GM23338 (cell line): ENCODE measurements around the gene ODAD2. TPM values are rescaled to one million over a fixed set of nuclear protein-coding genes. Genes with fewer than 3 reads are reported as not detected.
"Not testable (repeated sequence)": the region's sequence is repeated elsewhere in the genome, so short reads cannot be mapped to it uniquely, and the experiment has no call there.

ENCODE experiments used
- ATAC-seq: fragments of 200-7000 bp; cut with Tn5 transposase; 3 replicates; pipeline ENCODE4 v1.9.1; 2020
- DNase-seq: peaks from one replicate; pipeline ENCODE4 v3.0.0-alpha.2; 2015; ENCODE audit warnings: low spot score
- H2AFZ ChIP-seq: fragments of 200-600 bp; sonication (generic); 2 replicates; pipeline ENCODE4 v1.8.0; 2016; ENCODE audit warnings: antibody characterized with exemption, mild to moderate bottlenecking, moderate library complexity
- H3F3A ChIP-seq: fragments of 200-600 bp; sonication (generic); replicated peaks from 2 replicates; pipeline ENCODE4 v1.8.0; 2017; ENCODE audit warnings: antibody characterized with exemption, mixed run types, low read depth
- H3K27ac ChIP-seq: fragments of 200-600 bp; sonication (generic); 2 replicates; pipeline ENCODE4 v1.6.1; 2016; ENCODE audit warnings: low read depth
- H3K27me3 ChIP-seq: fragments of 200-600 bp; sonication (generic); 2 replicates; pipeline ENCODE4 v1.8.0; 2016; ENCODE audit warnings: mild to moderate bottlenecking, mixed run types, moderate library complexity; ENCODE audit not compliant: insufficient read depth
- H3K36me3 ChIP-seq: fragments of 200-600 bp; sonication (generic); 2 replicates; pipeline ENCODE4 v1.8.0; 2016; ENCODE audit warnings: mild to moderate bottlenecking; ENCODE audit not compliant: insufficient read depth
- H3K4me1 ChIP-seq: fragments of 200-600 bp; sonication (generic); 2 replicates; pipeline ENCODE4 v1.8.0; 2016; ENCODE audit warnings: mild to moderate bottlenecking, moderate library complexity; ENCODE audit not compliant: insufficient read depth
- H3K4me2 ChIP-seq: fragments of 200-600 bp; sonication (generic); 2 replicates; pipeline ENCODE4 v1.7.1; 2017; ENCODE audit warnings: mixed run types
- H3K4me3 ChIP-seq: fragments of 200-600 bp; sonication (generic); 2 replicates; pipeline ENCODE4 v1.6.1; 2016; ENCODE audit warnings: mixed run types
- H3K79me2 ChIP-seq: fragments of 200-600 bp; sonication (generic); replicated peaks from 2 replicates; pipeline ENCODE4 v1.8.0; 2017; ENCODE audit warnings: mild to moderate bottlenecking; ENCODE audit not compliant: insufficient read depth
- H3K9me2 ChIP-seq: fragments of 200-600 bp; sonication (generic); 2 replicates; pipeline ENCODE4 v1.8.0; 2017; ENCODE audit not compliant: insufficient read depth
- H4K20me1 ChIP-seq: fragments of 200-600 bp; sonication (generic); replicated peaks from 2 replicates; pipeline ENCODE4 v1.8.0; 2017; ENCODE audit warnings: mild to moderate bottlenecking; ENCODE audit not compliant: insufficient read depth
- H3K27ac Mint-ChIP-seq: 2 replicates; pipeline ENCODE4 v1.8.0; 2020; ENCODE audit warnings: inconsistent platforms, mild to moderate bottlenecking, moderate library complexity, mixed read lengths
- H3K27me3 Mint-ChIP-seq: 3 replicates; pipeline ENCODE4 v1.8.0; 2022; ENCODE audit warnings: low read depth, mild to moderate bottlenecking, moderate library complexity, mixed read lengths, inconsistent platforms; ENCODE audit not compliant: insufficient read depth, poor library complexity
- H3K36me3 Mint-ChIP-seq: 3 replicates; pipeline ENCODE4 v1.8.0; 2021; ENCODE audit warnings: low read depth, mild to moderate bottlenecking, inconsistent platforms, moderate library complexity, mixed read lengths
- H3K4me1 Mint-ChIP-seq: 3 replicates; pipeline ENCODE4 v1.8.0; 2020; ENCODE audit warnings: mild to moderate bottlenecking, inconsistent platforms, mixed read lengths
- H3K4me3 Mint-ChIP-seq: 3 replicates; pipeline ENCODE4 v1.8.0; 2021; ENCODE audit warnings: moderate library complexity, mild to moderate bottlenecking, inconsistent platforms, mixed read lengths
- H3K9me3 Mint-ChIP-seq: 3 replicates; pipeline ENCODE4 v1.8.0; 2020; ENCODE audit warnings: moderate library complexity, mild to moderate bottlenecking, inconsistent platforms, mixed read lengths
- CREB1 ChIP-seq: fragments of 250-450 bp; sonication (Bioruptor Pico); IDR thresholded peaks from 2 replicates; pipeline ENCODE4 v1.5.0; 2020; ENCODE audit warnings: low read depth, mild to moderate bottlenecking, moderate library complexity
- ETS1 ChIP-seq: IDR thresholded peaks from 2 replicates; pipeline ENCODE4 v1.6.1; 2016; ENCODE audit warnings: antibody characterized with exemption
- NANOG ChIP-seq: IDR thresholded peaks from 2 replicates; pipeline ENCODE4 v1.6.1; 2016; ENCODE audit warnings: antibody characterized with exemption, borderline replicate concordance
- STAT1 ChIP-seq: IDR thresholded peaks from one replicate; pipeline ENCODE4 v1.6.1; 2016; ENCODE audit warnings: antibody characterized with exemption; ENCODE audit not compliant: unreplicated experiment
- polyA plus RNA-seq: library from polyadenylated mRNA; unstranded; fragments of >200 nt; fragmentation: Nextera tagmentation; extraction: Ambion mirVana; gene quantifications from 2 replicates; pipeline ENCODE4 v1.2.1, GENCODE V29; 2016
- total RNA-seq: library from RNA; depleted of rRNA; stranded (reverse); fragments of >200 nt; shearing (Covaris generic); gene quantifications from 2 replicates; pipeline ENCODE4 v1.2.3, GENCODE V29; 2014
- TF ChIP-seq, protein P1 (sequence below), 2 experiments: fragments of 200-600 bp in 1 of 2; sonication (generic) in 1 of 2; conservative IDR thresholded peaks; 2 replicates each; pipeline versions ENCODE4 v1.5.1 to v1.6.1; 2016 to 2017; ENCODE audit warnings: antibody characterized with exemption in 2 of 2, low read depth in 2 of 2, mild to moderate bottlenecking in 2 of 2, moderate library complexity in 1 of 2
- TF ChIP-seq, protein P2 (sequence below): fragments of 250-450 bp; sonication (Bioruptor Pico); IDR thresholded peaks from 2 replicates; pipeline ENCODE4 v1.5.0; 2020; ENCODE audit warnings: mild to moderate bottlenecking, moderate library complexity

Gene ODAD2
- total and polyA plus RNA-seq, 2 experiments from 2014 or later, result 2.1 to 3.4 TPM

GRCh38 chr10:27970795-27971194 is 28.1 kb downstream of the ODAD2 start:
- H3K4me1 Mint-ChIP-seq, result not testable (repeated sequence)

GRCh38 chr10:27969931-27970330 is 28.9 kb downstream of the ODAD2 start:
- not testable (repeated sequence) for H3K9me3 Mint-ChIP-seq, H3K27me3 Mint-ChIP-seq, H3K9me2 ChIP-seq, H2AFZ ChIP-seq, H3K36me3 ChIP-seq, H3K4me3 Mint-ChIP-seq, H3K27me3 ChIP-seq, H3K36me3 Mint-ChIP-seq, H3F3A ChIP-seq, H3K4me2 ChIP-seq, H3K4me3 ChIP-seq, H3K79me2 ChIP-seq, H3K4me1 Mint-ChIP-seq, H3K27ac Mint-ChIP-seq, H4K20me1 ChIP-seq, DNase-seq, ATAC-seq, H3K4me1 ChIP-seq
- peak overlapping the region; percentile 50; the same call in 1 of the 2 replicates for H3K27ac ChIP-seq

More at GRCh38 chr10:27970795-27971194, 28.1 kb downstream of the ODAD2 start:
- H3K27ac ChIP-seq, H3K4me3 ChIP-seq, H3K4me2 ChIP-seq, H3F3A ChIP-seq, H3K36me3 ChIP-seq, DNase-seq, H3K9me3 Mint-ChIP-seq, H4K20me1 ChIP-seq, H3K9me2 ChIP-seq, H3K36me3 Mint-ChIP-seq, H3K27ac Mint-ChIP-seq, H3K4me3 Mint-ChIP-seq, H3K27me3 ChIP-seq, H3K27me3 Mint-ChIP-seq, H2AFZ ChIP-seq, ATAC-seq, H3K79me2 ChIP-seq, H3K4me1 ChIP-seq: not testable (repeated sequence)

- Mint-ChIP-seq H3K4me1 (no peaks in the 10 kb centered on the region), H3K36me3 (no peaks in the 10 kb centered on the region), H3K9me3 (no peaks in the 10 kb centered on the region), H3K27ac (no peak overlapping the region), H3K27me3 (no peaks in the 10 kb centered on the region), H3K4me3 (no peak overlapping the region)
- Histone ChIP-seq H3K36me3 (no peaks in the 10 kb centered on the region), H3K4me1 (no peaks in the 10 kb centered on the region), H3K27ac (no peak overlapping the region), H3K4me2 (no peak overlapping the region), H3K9me2 (no peaks in the 10 kb centered on the region), H3K27me3 (no peaks in the 10 kb centered on the region), H3K4me3 (no peak overlapping the region), H3K79me2 (no peaks in the 10 kb centered on the region), H4K20me1 (no peaks in the 10 kb centered on the region), H2AFZ (no peak overlapping the region), H3F3A (no peaks in the 10 kb centered on the region)
- ATAC-seq, result no peak
- DNase-seq, result no peak
- TF ChIP-seq, protein P1, sequence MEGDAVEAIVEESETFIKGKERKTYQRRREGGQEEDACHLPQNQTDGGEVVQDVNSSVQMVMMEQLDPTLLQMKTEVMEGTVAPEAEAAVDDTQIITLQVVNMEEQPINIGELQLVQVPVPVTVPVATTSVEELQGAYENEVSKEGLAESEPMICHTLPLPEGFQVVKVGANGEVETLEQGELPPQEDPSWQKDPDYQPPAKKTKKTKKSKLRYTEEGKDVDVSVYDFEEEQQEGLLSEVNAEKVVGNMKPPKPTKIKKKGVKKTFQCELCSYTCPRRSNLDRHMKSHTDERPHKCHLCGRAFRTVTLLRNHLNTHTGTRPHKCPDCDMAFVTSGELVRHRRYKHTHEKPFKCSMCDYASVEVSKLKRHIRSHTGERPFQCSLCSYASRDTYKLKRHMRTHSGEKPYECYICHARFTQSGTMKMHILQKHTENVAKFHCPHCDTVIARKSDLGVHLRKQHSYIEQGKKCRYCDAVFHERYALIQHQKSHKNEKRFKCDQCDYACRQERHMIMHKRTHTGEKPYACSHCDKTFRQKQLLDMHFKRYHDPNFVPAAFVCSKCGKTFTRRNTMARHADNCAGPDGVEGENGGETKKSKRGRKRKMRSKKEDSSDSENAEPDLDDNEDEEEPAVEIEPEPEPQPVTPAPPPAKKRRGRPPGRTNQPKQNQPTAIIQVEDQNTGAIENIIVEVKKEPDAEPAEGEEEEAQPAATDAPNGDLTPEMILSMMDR (conservative IDR thresholded peaks at IDR 0.05; ENCODE audit: low read depth in 2 of 2), result no peak
- TF ChIP-seq CREB1 (CRISPR knock-in tag) (no peak), STAT1 (no peak), ETS1 (no peak), NANOG (no peak)
- TF ChIP-seq, protein P2, sequence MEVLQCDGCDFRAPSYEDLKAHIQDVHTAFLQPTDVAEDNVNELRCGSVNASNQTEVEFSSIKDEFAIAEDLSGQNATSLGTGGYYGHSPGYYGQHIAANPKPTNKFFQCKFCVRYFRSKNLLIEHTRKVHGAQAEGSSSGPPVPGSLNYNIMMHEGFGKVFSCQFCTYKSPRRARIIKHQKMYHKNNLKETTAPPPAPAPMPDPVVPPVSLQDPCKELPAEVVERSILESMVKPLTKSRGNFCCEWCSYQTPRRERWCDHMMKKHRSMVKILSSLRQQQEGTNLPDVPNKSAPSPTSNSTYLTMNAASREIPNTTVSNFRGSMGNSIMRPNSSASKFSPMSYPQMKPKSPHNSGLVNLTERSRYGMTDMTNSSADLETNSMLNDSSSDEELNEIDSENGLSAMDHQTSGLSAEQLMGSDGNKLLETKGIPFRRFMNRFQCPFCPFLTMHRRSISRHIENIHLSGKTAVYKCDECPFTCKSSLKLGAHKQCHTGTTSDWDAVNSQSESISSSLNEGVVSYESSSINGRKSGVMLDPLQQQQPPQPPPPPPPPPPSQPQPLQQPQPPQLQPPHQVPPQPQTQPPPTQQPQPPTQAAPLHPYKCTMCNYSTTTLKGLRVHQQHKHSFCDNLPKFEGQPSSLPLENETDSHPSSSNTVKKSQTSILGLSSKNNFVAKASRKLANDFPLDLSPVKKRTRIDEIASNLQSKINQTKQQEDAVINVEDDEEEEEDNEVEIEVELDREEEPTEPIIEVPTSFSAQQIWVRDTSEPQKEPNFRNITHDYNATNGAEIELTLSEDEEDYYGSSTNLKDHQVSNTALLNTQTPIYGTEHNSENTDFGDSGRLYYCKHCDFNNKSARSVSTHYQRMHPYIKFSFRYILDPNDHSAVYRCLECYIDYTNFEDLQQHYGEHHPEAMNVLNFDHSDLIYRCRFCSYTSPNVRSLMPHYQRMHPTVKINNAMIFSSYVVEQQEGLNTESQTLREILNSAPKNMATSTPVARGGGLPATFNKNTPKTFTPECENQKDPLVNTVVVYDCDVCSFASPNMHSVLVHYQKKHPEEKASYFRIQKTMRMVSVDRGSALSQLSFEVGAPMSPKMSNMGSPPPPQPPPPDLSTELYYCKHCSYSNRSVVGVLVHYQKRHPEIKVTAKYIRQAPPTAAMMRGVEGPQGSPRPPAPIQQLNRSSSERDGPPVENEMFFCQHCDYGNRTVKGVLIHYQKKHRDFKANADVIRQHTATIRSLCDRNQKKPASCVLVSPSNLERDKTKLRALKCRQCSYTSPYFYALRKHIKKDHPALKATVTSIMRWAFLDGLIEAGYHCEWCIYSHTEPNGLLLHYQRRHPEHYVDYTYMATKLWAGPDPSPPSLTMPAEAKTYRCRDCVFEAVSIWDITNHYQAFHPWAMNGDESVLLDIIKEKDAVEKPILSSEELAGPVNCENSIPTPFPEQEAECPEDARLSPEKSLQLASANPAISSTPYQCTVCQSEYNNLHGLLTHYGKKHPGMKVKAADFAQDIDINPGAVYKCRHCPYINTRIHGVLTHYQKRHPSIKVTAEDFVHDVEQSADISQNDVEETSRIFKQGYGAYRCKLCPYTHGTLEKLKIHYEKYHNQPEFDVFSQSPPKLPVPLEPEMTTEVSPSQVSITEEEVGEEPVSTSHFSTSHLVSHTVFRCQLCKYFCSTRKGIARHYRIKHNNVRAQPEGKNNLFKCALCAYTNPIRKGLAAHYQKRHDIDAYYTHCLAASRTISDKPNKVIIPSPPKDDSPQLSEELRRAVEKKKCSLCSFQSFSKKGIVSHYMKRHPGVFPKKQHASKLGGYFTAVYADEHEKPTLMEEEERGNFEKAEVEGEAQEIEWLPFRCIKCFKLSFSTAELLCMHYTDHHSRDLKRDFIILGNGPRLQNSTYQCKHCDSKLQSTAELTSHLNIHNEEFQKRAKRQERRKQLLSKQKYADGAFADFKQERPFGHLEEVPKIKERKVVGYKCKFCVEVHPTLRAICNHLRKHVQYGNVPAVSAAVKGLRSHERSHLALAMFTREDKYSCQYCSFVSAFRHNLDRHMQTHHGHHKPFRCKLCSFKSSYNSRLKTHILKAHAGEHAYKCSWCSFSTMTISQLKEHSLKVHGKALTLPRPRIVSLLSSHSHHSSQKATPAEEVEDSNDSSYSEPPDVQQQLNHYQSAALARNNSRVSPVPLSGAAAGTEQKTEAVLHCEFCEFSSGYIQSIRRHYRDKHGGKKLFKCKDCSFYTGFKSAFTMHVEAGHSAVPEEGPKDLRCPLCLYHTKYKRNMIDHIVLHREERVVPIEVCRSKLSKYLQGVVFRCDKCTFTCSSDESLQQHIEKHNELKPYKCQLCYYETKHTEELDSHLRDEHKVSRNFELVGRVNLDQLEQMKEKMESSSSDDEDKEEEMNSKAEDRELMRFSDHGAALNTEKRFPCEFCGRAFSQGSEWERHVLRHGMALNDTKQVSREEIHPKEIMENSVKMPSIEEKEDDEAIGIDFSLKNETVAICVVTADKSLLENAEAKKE (CRISPR knock-in tag), result no peak
Measured at GRCh38 chr10:27959093-27959715, 39.7 kb downstream of the ODAD2 start.
